Raji (cell line): ENCODE measurements around the gene ESAM.

Source experiments
- POLR2A ChIP-seq: IDR thresholded peaks from 2 replicates; pipeline ENCODE4 v1.6.1; 2011; ENCODE audit warnings: low read depth, low read length, control low read depth; ENCODE audit not compliant: insufficient read depth

Gene ESAM

DNA sequence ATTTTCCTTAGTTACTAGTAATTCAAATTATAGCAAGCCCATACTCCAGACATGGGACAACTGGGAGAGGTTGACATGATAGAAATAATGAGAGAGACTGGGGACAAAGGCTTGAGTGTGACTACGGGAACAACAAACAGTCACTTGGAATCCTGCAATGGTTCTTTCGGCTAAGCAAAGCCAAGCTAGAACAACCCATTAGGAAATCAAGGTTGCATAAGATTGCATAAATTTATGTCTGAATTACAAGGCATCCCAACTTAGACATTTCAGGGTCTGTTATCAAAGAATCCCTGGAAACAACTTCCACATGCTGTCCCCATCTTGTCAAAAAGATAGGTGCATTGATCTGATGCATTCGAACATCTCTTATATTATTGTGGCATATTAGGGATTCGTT, 32.5 kb downstream of the ESAM start:
- no peak for TF ChIP-seq POLR2A

DNA sequence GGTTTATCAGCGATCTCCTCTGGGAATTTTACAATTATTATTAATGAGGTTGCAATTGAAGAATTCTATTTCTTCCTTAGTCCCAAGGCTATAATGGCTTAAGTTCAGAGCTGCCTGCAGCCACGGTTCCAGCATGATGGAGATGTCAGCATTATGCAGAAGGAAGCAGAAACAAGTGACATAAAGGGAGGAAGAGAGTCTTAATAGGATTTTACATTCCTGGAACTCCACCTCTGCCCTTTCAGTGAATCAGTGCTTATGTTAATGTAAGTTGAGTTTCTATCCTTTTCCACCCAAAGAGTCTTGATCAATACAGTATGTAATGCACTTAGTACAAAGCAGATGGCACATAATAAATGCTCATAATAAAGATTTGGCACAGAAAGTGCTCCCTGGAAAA, 34.0 kb downstream of the ESAM start:
- no peak for TF ChIP-seq POLR2A

DNA sequence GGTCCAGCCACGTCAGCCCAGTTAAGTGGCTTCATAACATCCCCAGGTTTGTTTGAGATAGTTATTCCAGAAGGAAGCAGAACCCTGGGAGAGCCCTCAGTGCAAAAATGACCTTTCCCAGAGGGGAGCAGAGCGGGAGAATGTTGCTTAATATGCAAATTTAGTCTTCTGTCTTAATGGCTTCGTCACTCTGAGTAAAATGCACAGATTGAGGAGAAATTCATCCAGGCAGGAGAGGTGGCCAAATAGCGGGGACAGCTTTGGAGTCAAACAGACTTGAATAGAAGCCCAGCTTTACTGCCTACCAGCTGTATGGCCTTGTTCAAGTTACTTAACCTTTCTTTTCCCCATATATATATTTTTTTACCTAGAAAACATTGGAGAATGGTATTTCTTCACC, 34.6 kb downstream of the ESAM start:
- no peak for TF ChIP-seq POLR2A

DNA sequence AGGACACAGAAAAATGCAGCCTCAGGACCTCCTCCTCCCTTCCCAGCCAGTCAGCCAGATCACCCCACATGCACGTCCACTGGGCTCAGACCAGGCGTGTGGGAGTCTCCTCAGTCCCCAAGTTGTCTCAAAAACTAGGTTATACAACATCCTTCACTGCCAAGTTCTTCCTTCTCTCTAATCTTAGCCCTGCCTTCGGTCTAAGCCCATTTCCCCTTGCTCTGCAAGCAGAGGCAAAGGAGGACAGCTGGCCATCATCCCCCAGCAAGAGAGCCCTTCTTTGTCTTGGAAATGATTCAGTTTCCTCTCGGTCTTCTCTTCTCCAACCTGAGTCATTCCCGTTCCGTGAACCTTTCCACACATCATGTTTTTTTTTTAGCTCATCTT, 36.4 kb downstream of the ESAM start:
- no peak for TF ChIP-seq POLR2A

DNA sequence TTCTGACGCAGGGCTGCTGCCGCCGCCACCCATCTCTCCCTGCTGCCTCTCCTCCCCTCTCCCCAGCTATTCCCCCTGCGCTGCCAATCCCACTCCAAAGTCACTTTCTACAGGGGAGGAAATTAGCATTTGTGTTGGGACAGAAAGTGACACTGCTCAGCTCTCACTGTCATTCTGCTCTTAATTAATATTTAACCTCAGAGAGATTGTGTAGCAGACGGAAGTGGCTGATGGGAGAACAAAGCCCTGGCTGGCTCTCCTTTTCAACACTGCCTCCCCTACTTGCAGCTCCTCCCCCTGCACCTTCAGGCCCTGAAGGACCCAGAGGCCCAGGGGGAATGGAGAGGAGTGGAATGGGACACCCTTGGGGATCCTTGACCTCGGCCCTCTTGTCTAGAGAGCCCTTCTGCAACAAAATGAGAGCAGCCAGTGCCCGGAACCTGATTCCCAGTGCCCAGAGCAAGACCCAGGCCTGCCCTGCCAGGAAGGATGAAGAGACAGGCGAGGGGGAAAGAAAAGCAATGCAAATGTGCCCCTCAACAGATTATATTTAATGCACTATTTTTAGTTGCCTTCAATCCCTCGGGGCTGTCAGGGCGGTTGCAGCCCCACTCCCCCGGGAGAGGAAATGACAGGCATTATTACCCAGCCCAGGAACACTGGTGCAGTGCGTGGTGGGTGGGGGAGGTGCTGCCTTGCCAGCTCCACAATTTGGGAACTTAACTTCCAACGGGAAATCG, 36.9 kb downstream of the ESAM start:
- TF ChIP-seq POLR2A: no peak

DNA sequence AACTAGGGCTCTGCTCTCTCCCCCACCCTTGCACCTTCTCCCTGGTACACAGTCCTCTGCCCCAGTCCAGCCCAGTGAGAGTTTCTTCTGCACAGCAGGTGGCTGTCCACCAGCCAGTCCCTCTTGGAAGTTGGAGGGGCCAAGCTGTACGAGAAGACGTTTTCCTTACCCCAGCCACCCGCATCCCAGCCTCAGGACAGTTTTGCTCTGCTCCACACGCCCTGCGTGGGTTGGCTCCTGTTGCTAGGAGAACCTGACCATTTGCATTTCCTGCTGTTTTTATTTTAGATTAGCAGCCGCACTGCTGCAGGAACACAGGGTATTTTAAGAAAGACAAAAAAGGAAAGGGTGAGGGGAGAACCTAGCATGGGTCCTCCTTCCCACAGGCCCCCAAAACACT, 39.9 kb downstream of the ESAM start:
- TF ChIP-seq POLR2A: no peak

DNA sequence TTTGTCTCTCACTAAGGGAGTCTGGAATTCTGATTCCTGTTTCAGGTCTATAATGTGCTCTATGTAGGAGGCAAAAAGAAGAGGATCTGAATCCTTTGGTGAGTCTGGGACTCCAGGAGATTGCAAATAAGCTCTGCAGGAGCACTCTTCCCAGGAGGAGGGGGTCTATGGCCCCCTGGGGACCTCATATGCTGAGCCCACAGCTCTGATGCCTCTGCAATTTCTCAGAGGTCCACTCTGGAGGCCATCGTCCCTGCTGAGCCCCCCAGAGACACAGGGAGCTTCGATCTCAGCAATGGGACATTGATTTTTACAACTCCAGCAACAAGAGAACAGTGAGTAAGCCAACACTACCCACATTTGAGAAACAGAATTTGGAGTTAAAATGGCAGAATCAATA, 42.6 kb downstream of the ESAM start:
- no peak for TF ChIP-seq POLR2A

DNA sequence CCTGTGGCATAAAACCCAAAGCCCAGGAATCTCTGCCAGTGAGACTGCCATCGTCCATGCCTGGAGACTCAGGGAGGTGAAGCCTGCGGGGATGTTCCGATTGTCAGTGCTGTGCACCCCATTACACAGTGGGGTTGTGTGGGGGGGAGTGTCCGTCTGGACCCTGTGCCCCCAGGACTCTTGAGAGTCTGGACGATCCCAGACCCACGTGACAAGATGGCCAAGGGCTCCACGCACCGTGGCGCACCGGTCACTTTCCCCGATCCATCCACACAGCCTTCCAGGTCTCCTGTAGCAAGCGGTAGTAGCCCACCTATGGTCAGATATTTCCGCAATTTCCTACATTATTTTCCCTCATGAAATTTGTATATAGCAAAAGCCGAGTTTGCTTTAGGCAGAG, 43.3 kb downstream of the ESAM start:
- TF ChIP-seq POLR2A: no peak

DNA sequence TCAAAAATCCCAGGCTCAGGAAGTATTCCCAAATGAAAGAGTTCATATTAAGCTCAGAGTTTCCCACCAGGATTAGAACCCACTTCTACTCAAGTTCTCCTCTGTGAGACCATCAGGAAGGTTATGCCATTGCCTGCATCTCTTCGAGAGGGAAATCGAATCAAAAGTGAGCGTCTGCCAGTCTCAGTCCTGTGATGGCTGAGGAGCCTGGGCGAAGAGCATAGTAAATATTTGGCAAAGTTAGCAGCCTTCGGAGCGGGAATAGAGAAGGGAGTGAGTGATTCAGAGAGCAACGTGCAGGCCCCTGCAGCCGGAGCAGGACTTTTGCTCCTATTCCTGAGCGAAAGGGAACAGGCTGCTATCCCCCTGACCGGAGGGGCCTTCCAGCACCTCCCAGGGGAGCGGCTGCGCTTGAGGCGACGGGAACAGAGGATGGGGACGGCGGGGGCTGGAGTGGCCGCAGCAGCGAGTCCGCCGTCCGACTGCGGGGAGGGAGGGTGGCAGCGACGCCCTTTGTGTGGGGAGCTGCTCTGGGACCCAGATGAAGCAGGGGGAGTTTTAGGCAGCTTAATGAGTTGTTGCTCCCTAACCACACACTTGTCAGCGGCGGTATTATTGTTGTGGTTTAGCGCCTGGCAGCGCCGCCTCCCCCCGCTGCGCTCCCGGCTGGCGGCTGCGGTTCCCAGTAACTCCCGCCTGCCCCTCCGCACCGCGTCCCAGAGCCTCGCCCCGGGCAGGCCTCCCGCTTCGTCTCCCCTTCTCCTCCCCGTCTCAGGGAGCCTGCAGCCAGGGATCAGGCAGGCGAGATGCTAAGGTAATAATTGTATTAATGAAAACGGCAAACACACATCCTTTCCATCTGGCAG, 44.1 kb downstream of the ESAM start:
- TF ChIP-seq POLR2A: no peak

DNA sequence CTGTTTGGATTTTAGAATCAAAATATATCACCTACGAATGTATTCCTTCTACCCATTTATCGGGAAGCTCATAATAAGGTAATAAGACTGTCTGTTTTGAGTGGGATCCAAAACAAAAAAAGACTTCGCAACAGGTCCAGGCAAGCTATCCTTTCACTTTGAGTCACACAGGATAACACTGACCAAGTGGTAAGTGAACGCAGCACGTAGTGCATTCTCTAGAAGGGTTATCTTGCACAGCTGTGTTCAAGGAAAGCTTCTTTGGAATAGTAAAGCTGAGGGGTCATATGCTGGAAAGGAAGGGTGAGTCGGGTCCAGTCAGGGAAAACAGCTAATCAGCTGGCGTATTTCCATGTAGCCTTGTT, 44.7 kb downstream of the ESAM start:
- no peak for TF ChIP-seq POLR2A

DNA sequence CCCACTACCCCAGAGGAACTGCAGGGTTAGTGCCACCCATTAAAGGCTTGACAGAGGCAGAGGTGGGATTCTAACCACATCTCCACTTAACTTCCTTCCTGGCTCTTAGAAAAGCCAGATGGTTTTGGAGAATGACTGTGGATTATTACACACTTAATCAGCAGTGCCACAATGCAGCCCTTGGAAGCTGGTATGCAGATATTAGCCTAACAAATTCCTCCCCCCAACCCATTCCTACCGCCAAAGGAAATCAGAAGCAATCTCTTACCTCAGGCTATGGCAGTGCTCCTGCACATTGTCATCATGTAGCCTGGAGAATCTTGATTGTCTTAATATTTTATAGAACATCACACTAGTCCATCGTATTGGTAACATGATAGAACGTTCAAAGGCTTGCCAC, 45.5 kb downstream of the ESAM start:
- TF ChIP-seq POLR2A: no peak

DNA sequence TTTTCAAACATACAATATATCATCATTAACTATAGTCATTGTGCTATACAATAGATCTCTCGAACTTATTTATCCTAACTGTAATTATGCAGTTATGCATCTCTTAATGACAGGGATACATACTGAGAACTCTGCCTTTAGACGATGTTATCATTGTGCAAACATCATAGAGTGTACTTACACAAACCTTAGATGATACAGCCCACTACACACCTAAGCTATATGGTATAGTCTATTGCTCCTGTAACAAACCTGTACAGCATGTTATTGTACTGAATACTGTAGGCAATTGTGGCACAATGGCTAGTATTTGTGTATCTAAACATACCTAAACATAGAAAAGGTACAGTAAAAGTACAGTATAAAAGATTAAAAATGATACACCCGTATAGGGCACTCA, 49.7 kb downstream of the ESAM start:
- TF ChIP-seq POLR2A: no peak

DNA sequence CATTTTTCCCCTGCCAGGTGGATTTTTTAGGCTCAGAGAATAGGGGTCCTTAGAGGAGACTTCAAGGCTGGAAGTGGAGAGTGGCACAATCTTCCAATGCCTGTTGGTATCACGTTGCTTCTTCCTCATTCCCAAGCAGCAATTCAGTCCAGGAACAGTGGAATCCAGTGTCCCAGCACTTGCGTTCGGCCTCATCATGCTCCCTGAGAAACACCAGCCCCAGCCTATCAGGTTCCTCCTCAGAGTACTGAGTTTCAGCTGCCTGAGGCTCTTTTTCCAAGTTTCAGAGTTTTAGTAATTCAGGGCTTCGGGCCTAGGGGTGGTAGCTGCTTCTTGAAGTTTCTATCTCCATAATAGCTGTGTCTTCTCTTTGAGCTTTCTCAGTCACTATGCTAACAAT, 54.3 kb downstream of the ESAM start:
- TF ChIP-seq POLR2A: no peak
